AG09319 (cell line): ENCODE results near the gene FCRL5.
"Not testable (repeated sequence)": the region's sequence is repeated elsewhere in the genome, so short reads cannot be mapped to it uniquely, and the experiment has no call there.

Experiments
- DNase-seq: peaks from one replicate; pipeline ENCODE4 v3.0.0-alpha.2; 2010; ENCODE audit warnings: low read depth; ENCODE audit errors: extremely low read depth
- CTCF ChIP-seq: IDR thresholded peaks from 2 replicates; pipeline ENCODE4 v1.5.1; 2011; ENCODE audit warnings: low read depth, mild to moderate bottlenecking, inconsistent platforms, low read length, moderate library complexity

The FCRL5 gene

GRCh38 chr1:157488156-157488555 lies 64.2 kb downstream of the FCRL5 start:
- DNase-seq, result no peak
- no peak for TF ChIP-seq CTCF

- TF ChIP-seq CTCF, result no peak
- DNase-seq, result no peak
Measured at GRCh38 chr1:157487504-157487903, 64.8 kb downstream of the FCRL5 start.

GRCh38 chr1:157487096-157487495 lies 65.2 kb downstream of the FCRL5 start:
- no peak for TF ChIP-seq CTCF
- no peak for DNase-seq

DNA sequence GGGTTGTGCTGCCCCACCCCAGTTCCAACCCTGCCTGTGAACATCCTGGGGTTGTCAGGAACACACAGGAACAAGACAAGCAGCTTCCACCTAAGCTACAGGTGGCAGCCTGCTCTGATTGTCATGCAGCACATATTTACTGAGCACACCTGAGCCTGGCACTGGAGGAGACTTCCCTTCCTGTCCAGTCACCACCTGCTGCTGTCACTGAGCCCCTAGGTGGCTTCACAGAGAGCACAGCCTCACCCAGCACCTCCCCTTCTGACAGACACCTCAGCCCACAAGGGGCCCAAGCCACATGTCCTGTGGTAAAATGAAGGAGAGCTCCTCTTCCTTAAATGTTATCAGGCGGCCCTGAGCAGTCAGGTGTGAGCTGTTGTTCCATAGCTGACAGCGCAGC lies 65.9 kb downstream of the FCRL5 start:
- not testable (repeated sequence) for DNase-seq

- no peak for TF ChIP-seq CTCF
- DNase-seq, result no peak
Measured at GRCh38 chr1:157485793-157486192, 66.5 kb downstream of the FCRL5 start.

GRCh38 chr1:157484573-157484972 lies 67.7 kb downstream of the FCRL5 start:
- DNase-seq, result no peak
- TF ChIP-seq CTCF, result no peak

GRCh38 chr1:157483635-157484034 lies 68.7 kb downstream of the FCRL5 start:
- DNase-seq, result no peak
- no peak for TF ChIP-seq CTCF

- DNase-seq, result no peak
- TF ChIP-seq CTCF, result no peak
Measured at GRCh38 chr1:157482717-157483116, 69.6 kb downstream of the FCRL5 start.
